Renal cortex interstitium (tissue), 11 donors: ENCODE results near the gene ICE1. TPM values are rescaled to one million over a fixed set of nuclear protein-coding genes. Genes with fewer than 3 reads are reported as not detected.
A peak's percentile ranks its signal among the peaks of the same experiment; 100 is the strongest.
"Not testable (repeated sequence)": the region's sequence is repeated elsewhere in the genome, so short reads cannot be mapped to it uniquely, and the experiment has no call there.

ENCODE experiments used
- DNase-seq, 11 donors: peaks; one replicate each; pipeline ENCODE4 v3.0.0-alpha.2; 2013; ENCODE audit warnings: low read depth in 9 of 11, low spot score in 4 of 11; ENCODE audit errors: extremely low read depth in 1 of 11
- polyA plus RNA-seq, 3 donors: library from polyadenylated mRNA; unstranded; fragments of 120-200 nt; gene quantifications; one replicate each; pipeline ENCODE4 v1.2.1, GENCODE V29; 2013; ENCODE audit not compliant: insufficient read length in 3 of 3

ICE1 gene
- polyA plus RNA-seq, 3 donors, result 33.4 to 42.6 (median 38.4) TPM

- DNase-seq, result no peak
These were observed 58.1 kb downstream of the ICE1 start for GRCh38 chr5:5480481-5481111.

GRCh38 chr5:5481206-5481605 lies 58.7 kb downstream of the ICE1 start:
- no peak for DNase-seq

GRCh38 chr5:5481633-5482032 lies 59.2 kb downstream of the ICE1 start:
- no peak for DNase-seq

GRCh38 chr5:5483350-5483749 lies 60.9 kb downstream of the ICE1 start:
- DNase-seq, result no peak

- DNase-seq, result no peak
These were observed 61.6 kb downstream of the ICE1 start for GRCh38 chr5:5483880-5484598.

- no peak for DNase-seq
These were observed 63.6 kb downstream of the ICE1 start for GRCh38 chr5:5486122-5486521.

GRCh38 chr5:5487585-5488360 lies 65.3 kb downstream of the ICE1 start:
- DNase-seq, result no peak

GRCh38 chr5:5490774-5491347 lies 68.4 kb downstream of the ICE1 start:
- no peak for DNase-seq

- DNase-seq, result peak in 8 of 11 donors; percentile 29 to 54 (median 40)
These were observed 69.8 kb downstream of the ICE1 start for GRCh38 chr5:5492087-5492933.

GRCh38 chr5:5492934-5493271 lies 70.4 kb downstream of the ICE1 start:
- not testable (repeated sequence) for DNase-seq

GRCh38 chr5:5494489-5495402 lies 72.3 kb downstream of the ICE1 start:
- peak in 6 of 11 donors; percentile 12 to 41 (median 34) for DNase-seq

- peak in 9 of 11 donors; percentile 25 to 60 (median 43) for DNase-seq
These were observed 74.8 kb downstream of the ICE1 start for GRCh38 chr5:5497152-5497788.

- no peak for DNase-seq
These were observed 77.0 kb downstream of the ICE1 start for GRCh38 chr5:5499442-5499841.

GRCh38 chr5:5504325-5504724 lies 81.8 kb downstream of the ICE1 start:
- no peak for DNase-seq

GRCh38 chr5:5505815-5506214 lies 83.3 kb downstream of the ICE1 start:
- DNase-seq, result no peak

- no peak for DNase-seq
These were observed 85.9 kb downstream of the ICE1 start for GRCh38 chr5:5508391-5508790.

GRCh38 chr5:5511904-5512416 lies 89.5 kb downstream of the ICE1 start:
- no peak for DNase-seq
